ENCODE measurements around the gene HEG1.

Gene HEG1

DNA sequence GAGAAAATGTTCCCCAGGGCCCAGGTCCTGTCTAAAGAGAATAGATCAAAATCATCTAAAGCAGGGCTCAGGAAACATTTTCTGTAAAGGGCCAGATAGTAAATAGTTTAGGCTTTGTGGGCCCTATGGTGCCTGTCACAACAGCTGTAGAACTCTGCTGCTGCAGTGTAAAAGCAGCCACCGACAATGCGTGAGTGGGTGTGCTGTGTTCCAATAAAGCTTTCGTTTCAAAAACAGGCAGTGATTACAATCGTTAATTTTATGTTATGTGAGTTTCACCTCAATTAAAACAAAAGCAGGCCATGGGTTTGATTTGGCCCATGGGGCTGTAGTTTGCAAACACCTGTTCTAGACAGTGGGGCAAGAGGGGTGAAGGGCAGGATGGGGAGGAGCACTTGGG, 12.5 kb upstream of the HEG1 start:
- DNase-seq = no peak

DNA sequence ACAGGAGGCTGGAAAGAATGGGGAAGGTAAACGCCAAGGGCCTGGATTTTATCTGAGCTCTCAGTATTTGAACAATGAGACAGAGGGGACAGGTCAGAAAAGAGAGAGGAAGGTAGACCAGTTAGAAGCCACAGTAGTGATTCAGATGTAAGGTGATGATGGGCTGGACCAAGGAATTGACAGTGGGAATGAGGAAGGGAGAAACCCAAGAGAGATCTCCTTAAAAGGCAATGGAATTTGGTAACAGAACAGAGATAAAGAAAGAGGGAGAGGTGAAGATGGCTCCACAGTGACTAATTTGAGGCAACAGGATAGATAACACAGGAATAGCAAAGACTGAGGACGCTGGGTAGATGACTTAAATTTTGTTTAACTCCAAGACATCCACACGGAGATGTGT, 11.4 kb upstream of the HEG1 start:
- DNase-seq = no peak

DNA sequence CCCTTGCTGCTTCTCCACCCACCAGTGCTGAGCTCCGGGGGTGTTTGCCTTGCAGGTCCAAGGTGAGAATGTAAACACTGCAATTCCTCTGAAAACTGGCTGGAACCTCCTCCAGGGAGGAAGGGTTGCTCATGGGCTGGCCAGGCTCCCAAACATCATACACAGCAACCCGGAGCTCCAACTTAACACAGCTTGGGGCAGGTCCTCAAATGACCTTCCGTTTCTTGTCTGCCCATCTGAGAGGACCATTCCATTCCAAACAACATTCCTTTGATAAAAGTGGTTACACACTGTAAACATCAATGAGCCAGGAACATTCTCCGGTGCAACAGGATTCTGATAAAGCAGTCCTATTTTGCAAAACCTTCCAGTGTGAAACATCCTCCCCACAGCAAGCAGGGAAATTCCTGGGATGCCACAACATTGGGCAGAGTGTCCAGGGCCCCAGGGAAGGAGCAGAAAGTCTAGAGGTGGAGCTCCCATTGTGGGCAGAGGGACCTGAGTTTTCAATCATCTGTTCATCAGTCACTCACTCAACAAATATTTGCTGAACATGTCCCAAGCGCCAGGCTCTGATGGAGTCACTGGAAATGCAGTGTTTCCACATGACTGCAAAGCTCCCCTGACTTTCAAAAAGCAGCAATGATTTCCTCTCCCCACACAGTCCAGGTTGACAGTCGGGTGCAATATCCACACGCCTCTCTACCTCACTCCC, 7.3 kb upstream of the HEG1 start:
- no peak for DNase-seq

DNA sequence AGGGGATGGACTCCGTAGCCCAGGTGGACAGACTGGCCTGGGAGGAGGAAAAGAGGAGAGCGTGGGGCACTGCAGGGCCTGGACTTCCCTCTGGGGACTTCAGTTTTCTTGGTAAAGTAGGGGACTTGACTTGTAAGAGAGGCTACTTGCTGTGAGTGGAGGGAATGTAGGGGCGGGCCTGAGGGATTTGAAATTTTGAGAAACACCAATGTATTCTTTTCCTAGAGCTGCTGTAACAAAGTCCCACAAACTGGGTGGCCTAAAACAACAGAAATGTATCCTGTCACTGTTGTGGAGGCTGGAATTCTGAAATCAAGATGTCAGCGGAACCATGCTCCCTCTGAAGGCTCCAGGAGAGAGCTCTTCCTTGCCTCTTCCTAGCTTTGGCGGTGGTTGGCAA, 5.8 kb upstream of the HEG1 start:
- DNase-seq = no peak

DNA sequence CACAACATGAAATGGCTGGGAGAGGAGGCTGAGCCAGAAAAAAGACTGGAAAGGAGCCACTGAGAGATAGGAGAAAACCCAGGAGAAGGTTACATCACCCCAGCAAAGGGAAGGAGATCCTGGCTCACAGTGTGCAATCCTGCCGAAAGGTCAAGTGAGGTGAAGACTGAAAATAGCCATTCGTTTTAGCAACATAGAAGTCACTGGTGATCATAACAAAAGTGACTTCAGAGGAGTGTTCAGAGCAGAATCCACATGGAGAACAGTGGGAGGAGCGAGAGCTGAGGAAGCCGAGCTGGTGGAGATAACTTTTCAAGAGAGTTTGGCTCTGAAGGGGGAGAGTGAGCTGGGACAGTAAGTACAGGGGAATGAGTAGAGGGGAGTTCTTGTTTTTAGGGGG, 5.4 kb upstream of the HEG1 start:
- no peak for DNase-seq

DNA sequence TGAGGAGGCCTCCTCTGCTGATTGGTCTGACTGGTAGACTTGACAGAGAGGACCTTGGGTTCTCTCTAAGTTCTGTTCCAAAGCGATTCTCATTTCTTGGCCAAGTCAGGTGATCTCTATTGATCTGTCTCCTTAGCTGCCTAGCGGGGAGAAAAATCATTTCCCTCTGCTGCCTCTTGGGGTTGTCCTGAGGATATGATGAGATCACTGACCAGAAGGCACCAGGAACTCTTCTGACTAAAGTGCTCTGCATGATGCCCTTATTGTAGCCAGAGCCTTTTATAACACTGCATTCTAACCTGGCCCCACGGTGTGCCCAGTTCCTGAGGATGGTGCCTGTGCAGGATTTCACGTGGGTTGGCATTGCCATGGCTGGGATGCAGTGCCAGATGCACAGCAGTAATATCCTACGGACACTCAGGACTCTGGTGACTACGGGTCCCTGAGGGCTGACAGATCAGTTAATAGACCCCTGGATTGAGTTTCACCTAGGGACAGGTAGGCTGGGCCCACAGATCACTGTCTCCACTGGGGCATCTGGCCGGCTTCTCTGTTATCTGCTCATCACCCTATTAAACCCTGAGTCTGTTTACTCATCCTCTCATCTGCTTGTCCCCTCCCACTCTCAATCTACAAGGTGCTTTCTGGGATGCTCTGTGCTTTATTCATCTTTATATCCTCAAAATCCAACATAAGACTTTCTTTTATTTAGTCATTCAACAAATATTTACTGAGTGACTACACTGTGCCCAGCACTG, 3.9 kb upstream of the HEG1 start:
- no peak for DNase-seq

DNA sequence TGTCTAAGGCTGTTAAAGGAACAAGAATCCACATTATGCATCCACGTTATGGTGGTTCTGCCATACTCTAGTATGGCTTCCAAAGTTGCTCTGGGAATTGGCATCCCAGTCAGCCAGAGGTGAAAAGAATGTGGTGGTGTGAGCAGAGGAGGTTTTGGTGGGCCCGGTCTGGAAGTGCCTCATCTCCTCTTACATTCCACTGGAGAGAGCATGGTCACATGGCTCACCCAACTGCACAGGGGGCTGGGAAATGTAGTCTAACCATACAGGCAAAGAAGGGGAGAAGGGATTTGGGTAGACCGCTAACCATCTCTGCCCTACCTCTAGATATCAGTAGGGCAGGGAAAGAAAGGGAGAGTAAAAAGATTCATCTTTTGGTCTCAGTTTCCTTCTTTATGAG, 3.2 kb upstream of the HEG1 start:
- DNase-seq = no peak

DNA sequence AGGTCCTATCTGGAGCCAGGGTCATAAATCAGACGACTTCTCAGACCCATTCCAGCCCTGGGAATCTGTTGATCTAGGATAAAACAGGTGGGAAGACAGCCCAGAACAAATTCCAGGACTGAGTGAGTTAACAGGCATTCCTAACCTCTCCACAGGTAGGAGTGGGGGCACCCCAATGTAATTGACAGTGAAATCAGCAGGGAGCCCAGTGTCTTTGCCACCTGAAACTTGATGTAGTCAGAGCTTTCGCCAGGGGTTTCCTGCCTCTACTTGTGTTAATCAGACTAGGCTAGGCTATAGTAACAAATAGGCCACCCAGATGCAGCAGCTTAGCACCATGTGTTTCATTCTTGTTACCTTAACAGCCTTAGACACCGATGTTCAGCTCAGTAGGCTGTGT, 2.7 kb upstream of the HEG1 start:
- no peak for DNase-seq

DNA sequence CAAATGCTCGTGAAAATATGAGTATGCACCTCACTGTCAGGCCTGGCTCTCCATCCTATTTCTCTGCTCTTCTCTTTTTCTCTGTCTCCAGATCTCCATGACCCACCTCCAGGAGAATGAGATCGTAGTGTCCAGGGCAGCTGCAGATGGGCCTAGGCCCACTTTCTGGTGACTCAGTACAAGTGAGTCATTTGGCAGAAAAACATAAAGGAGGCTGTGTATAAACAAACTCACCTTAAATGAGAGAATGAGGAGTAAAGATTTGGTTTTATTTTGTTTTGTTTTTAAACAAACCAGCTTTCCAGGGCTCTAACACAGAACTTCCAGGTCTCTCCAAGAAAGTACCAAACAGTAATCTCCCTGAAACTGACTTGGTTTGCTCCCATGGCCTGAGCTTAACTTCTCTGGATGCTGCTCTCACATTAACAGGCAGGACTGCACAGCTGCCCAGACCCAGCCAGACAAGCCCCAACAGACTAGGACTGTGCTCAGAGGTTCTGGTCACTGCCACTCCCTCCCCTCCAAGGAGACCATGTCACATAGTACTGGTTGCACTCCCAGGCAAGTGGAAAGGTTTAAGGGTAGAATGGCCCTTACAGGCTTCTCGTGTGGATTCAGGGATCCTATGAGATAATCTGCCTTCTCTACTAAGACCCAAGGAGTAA, 1.5 kb upstream of the HEG1 start:
- no peak for DNase-seq

DNA sequence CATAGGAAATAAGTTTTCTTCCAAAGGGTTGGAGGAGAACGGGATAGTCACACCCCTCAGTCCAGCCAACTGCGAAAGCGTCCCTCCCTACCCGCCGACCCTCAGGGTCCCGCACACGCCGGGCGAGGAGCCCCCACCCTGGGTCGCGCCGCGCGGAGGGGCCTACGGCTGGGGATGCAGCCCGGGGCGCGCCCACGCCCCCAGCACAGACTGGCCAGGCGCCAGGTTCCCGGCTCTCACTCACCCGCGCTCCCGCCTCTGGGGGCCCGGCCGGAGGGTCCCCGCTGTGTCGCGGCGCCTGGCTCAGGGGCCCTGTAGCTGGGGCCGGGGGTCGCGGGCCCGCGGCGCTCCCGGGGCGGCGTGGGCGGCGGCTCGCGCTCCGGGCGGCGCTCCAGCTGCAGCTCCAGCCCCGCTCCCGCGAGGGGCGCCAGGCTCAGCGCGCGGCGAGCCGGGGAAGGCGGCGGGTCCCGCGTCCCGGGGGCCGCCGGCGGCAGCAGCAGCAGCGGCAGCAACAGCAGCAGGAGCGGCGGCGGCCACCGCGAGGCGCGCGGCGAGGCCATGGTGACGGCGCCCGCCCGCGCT, 375 bp downstream of the HEG1 start:
- peak; percentile 28 for DNase-seq

DNA sequence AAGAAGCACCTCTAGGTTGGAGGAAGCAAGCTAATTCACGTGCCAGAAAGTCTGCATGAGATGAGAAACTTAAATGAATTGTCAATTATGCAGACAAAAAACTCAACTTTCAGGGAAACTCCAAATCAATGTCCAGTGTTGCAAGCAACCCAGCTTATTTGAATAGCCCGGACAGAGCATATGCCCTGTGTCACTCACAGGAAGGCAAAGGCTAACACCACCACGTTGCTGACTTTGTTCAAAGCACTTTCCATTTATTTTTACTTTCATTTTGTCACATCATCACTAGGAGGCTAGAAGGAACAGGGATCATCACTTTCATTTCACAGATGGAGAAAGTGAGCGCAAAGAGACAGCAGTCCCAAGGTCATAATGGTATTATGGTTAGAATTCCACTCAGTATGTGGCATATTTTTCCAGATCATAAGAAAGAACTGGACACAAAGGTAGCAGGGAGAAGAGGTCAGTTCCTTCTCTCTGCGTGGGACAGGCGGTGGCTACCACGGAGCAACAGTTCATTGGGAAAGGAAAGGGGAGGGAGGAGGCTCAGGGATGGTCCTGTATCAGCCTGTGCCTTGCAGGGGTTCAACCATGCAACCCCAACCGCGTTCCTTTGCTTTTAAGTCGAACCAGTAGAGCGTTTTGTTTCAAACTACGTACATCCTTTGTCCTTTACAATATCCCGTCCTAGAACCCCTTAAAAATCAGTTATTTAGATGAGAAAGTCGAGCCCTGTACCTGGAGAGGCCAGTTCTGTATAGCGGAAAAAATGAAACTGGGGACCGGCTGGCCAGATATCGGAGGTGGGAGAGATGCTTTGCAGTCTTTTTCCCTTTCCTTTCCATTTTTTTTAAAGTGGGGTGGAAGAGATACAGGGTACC, 1.1 kb downstream of the HEG1 start:
- no peak for DNase-seq

DNA sequence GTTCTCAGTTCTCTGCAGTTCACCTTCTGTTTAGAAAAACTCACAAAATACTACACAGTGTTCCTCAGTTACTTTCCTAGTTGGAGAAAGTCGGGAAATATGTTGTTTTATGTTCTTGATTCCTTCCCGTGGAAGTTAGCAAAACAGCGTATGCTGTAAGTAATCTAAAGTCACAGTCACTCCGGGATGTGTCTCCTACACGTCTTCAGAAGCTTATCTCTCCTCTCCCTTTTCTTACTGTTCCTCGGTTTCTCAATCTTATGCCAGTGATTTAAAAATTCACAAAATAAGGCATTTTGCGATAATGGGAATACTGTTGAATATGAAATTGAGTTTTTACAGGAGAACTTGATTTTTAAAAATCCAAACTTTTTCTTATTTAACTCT, 1.7 kb downstream of the HEG1 start:
- DNase-seq = no peak

DNA sequence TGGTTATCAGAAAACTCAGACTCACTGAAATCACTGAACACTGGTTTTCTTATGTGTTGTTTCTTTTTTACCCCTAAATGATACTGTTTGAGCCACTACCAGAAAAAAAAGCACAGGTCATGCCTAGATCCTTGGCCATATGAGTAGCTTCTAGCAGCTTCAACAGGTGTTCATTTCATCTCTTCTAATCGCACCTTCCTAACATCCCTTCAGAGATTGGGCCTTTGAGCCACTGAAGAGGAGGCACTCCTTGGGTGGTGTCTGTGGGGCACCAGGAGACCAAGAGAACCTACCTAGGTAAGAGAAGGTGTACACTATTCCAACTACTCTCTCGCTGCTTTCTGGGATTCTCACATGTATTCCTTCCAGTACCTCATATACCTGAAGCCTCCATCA, 2.5 kb downstream of the HEG1 start:
- no peak for DNase-seq

DNA sequence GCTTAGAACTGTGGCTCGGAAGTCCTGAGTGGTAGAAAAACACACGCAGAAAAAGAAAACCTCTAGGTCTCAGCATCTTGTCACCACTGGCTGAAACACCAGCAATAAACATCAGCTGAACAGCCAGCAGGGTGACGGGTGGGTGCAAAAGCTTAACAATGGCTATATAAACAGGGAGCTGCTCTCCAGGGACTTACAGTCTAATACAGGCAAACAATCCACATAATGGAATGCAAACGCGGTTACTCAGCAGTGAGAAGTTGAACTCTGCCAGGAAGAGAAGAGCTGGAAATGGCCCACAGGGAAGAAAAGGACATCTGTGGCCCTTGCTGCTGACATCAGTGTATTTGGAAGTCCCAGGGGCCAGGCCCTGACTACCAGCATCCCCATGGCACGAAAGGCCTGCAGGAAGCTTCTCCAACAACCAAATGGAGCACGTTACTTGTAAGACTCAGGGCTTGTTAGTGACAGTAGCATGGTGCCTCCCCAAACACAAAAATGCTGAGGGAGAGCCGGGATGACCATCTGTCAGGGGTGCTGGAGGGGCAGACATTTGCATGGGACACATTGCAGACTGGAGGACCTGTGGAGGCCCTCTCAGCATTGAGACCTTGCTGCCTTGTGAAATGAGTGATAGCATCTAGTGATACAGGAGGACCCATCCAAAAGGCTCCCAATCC, 3.0 kb downstream of the HEG1 start:
- DNase-seq = no peak

DNA sequence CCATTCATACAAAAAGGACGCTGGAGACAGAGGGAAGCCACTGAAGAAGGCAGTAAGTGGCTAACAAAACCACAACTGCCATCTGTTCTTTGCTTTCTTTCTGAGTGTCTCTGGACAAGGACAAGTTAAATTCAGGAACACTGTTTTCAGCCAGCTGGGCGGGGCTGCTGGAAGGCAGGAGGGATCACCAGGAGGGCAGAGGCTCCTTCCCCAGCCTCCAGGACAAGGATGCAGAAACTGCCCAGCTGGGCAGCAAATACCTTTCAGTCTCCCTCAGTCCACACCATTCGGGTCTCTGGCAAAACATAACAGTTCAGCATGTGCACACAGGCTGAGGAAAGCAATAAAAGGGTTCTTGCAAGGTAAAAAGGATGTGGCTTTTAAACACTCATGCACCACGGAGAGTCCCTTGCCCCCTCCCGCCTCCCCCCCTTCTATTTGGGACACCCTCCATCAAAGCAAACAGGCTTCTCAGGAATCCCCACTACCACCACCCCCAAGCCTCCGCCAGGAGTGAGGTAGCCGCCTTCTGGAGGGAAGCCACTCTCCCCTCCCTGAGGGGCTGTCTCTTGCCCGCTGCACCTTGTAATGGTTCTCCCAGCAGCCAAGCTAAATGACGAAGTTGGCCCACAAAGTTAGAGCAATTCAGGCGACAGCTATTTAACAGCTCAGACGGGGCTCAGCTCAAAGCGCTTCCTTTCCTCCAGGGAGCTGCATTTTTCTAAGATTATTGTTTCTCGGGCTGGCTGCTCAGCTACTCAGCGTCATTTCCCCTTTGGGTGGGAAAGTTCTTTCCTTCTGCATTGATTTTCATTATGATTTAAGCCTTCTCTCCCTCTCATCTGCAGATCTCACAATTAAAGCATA, 3.8 kb downstream of the HEG1 start:
- DNase-seq = peak; percentile 49

DNA sequence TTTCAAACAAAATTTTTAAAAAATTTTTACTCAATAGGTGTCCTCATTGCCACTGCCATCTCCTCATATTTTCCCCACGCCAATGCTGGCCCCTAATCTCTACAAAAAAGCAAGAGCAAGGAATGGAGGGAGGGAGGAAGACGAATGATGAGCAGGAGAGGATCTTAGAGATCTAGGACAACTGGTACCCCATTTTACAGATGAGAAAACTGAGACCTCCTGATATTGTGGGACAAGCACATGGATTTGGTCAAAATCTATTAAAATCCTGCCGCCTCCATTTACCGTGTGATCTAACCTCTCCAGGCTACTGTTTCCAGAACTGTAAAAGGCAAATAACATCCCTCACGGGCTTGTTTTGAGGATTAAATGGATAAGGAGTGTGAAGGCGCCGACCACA, 4.6 kb downstream of the HEG1 start:
- no peak for DNase-seq

DNA sequence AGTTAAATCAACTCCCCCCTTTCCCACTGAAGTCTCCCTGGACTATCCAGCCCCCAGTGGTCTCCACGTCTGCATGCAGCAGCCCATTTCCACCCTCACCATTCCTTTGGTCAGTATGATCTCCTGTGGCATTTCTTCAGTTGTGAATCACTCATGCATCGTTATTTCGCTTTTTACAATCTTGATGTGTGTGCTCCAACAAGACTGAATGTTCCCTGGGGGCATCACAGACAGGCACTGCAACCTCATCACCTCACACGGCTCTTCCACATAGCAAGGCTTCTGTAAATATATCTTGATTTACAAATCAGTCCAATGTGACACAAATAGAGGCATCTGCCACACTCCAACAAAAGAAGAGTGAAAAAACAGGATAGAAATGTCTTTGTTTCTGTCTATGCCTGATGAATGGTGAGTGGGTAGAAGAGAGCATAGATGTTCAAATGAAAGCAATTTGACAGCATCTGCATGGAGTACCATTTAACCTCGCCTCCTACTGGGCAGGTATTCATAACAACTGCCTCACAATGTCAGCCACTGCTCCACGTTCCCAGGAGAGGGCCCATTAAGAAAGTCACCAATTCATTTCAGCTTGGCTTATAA, 5.2 kb downstream of the HEG1 start:
- no peak for DNase-seq

DNA sequence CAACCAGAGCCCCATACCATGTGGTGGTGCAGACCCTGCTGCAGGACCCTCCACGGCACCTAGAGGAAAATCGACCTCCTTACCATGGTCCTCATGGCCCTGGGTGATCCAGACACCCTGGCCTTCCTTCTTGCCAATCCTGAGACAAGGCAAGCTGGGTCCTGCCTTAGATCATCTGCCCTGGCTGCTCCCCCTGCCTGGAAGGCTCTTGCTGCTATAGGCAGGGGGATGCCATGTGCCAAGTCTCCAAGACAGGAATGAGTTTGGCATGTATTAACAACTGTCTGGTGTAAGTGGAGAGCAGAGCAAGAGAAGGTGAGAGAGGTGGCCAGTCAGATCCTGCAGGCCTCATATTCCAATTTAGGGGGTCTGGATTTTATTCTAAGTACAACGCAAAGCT, 7.5 kb downstream of the HEG1 start:
- no peak for DNase-seq

DNA sequence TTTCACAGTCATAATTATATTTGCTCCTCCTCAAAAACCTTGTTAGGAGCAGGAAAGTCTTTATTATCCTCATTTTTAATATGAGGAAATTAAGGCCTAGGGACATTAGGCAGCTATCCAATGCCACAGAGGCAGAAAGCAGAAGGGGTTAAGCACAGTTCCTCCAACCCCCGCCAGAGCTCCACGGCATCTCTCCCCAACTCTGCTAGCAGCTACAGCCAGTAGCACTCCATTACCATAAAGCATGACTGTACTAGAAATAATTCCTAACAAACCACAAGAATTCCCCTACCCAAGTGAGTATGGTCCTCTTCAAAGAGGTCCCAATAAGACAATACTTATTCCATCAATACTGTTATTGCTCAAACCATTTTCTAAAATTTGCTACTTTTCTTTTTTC, 9.8 kb downstream of the HEG1 start:
- no peak for DNase-seq

DNA sequence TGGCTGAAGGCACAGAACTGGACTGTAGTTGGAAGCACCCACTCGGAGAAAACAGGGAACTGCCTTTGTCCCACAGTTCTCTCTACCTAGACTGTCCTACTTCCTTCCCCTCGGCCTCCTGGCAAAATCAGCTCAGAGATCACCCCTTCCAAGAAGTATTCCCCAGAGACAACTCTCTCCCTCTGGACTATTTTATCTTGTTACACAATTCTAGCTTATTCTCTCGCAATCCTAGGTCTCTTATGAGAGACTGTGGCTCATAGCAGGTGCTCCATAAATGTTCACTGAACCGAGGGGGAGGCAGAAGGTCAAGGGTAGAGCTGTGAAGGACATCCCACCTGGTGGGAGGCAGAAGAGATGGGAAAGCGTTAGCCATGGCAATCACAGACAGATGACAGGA, 10.6 kb downstream of the HEG1 start:
- no peak for DNase-seq

DNA sequence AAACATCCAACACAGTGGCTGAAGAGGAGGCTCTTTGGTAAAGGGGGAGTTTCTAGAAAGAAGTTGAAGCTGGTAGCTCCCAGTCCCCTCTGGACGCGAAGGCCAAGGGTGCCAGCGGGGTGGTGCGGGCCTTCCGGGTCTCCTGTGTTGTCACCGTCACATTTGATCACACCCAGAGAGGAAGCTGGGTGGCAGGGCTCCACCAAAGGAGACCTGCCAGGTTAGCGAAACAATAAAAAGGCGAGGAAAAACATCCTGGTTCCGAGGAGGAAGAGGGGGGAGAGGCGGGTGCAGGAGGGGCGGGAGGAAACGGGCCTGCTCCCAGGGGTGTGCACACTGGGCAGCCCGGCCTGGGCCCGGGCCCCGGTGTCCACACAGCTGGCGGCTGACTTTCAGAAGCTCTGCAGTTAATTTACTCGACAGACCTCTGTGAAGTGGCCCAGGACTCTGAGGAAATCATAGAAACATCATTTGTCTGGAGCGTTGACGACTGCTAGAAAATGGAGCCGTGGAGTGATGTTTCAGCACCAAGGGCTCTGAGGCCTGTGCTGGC, 12.1 kb downstream of the HEG1 start:
- no peak for DNase-seq
